Activated CD8-positive, alpha-beta memory T cell treated with anti-CD3 and anti-CD28 coated beads for 36 hours (primary cell): ENCODE measurements around the gene TSNAXIP1. TPM values are rescaled to one million over a fixed set of nuclear protein-coding genes. Genes with fewer than 3 reads are reported as not detected.
"Not testable (repeated sequence)": the region's sequence is repeated elsewhere in the genome, so short reads cannot be mapped to it uniquely, and the experiment has no call there.

Experiments
- CTCF ChIA-PET: fragments of 350-600 bp; sonication (Branson Sonifier 250); formaldehyde crosslinking; loops from one replicate; lab custom pipeline; 2021; ENCODE audit warnings: antibody characterized with exemption; lab: Charles Lee
- POLR2A ChIA-PET: fragments of 350-600 bp; sonication (Branson Sonifier 250); formaldehyde crosslinking; loops from one replicate; lab custom pipeline; 2021; ENCODE audit warnings: antibody characterized with exemption; lab: Charles Lee
- total RNA-seq, 2 experiments: library from RNA; stranded (reverse); gene quantifications; one replicate each; pipeline ENCODE4 v1.2.3, GENCODE V29; 2021

Gene TSNAXIP1
- total RNA-seq, 2 experiments from 2014 or later = 0.84 to 1.7 TPM

DNA sequence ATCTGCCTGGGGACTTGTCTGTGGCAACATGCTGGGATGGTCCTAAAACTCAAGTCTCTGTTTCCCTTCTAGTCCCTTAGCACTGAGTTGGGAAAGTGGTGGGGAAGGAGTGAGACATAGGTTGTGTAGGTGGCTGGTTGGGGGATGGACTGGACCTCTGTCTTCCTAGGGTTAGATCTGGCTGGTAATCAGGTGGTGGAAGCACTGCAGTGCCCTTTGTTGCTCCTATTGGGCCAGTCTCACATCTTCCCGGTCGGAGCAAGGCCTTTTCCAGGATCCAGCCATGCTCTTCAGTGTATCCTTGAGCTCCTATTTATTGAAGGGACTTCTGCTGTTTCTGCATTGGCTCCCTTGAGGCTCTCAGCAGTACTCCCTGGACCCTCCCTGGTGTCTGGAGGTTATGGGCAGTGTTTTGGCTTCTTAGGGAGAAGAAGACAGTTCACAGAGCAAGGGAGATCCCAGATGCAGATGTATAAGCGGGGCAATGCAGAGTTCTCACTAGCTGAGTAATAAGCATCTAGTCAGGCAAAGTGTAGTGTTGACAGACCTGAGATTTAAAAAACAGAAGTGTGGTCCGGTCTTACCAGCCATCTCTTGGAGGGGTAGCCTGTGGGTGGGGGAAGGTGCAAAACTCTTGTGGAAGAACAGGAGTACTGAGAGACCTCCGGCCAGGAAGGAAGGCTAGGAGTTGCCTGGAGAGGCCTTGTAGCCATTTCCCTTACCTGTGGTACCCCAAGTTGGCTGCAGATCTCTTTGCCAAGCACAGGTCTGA is 38.8 kb downstream of the TSNAXIP1 start:
- CTCF ChIA-PET = interaction anchor here (1.2 to 2.8 kb wide), 5 partner anchors 12 to 39 kb away, joined by 4 to 10 read pairs (median 5); partner anchors contain the start of genes RANBP10 and TSNAXIP1
- POLR2A ChIA-PET = interaction anchor here (1.0 to 1.8 kb wide), 3 partner anchors 10 to 91 kb away, joined by 5 to 8 read pairs (median 6); partner anchors contain the start of gene PSMB10

DNA sequence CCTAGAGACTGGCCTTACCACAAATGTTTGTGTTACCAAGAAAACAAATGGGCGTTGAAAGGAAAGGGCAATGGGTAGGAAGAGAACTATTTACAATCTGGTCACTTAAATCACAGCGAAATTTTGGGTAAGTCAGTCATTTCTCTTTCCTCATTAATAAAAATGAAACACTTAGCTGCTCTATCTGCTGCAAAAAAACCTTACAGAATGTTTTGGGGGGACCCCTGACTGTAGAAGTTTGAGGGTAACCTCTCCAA is 39.3 kb downstream of the TSNAXIP1 start:
- POLR2A ChIA-PET = interaction anchor here (1.6 to 1.8 kb wide), 2 partner anchors 13 to 90 kb away, joined by 6 to 8 read pairs; partner anchors contain the start of gene PSMB10
- CTCF ChIA-PET = interaction anchor here (1.2 to 2.8 kb wide), 3 partner anchors 12 to 37 kb away, joined by 4 to 8 read pairs (median 5); no protein-coding TSS in a partner anchor

DNA sequence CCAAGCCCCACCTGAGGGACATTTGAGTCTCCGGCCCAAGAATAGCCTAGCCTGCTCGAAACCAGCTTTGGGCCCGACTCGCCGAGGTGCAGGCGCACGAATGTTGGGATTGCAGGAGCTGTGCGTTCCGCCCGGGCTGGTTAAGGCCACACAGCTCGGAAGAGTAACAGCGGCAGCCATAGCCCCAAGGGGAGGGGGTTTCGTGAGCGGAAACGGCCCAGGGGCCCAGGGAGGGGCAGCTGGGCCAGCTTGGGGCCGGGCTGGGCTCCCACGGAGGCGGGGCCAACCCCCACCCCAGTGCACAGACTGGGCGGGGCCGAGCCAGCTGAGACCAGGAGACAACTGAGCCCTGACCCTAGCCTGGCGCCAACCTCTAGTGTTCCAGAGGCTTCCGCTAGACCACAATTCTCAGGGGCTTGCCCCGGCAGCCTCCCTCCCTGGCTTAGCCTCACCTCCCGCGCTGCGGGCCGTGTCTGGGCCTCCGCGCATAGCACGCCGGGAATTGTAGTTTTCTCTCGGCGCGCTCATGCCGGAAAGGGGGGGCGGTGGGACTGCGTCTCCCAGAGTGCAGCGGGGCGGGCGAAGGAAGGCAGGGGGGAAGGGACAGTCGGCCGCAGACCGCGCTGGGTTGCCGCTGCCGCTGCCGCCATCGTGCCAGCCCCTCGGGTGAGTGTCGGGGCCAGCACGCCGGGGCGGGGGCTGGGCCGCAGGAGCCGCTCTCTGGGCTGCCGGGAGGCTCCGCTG is 39.8 kb downstream of the TSNAXIP1 start, which contains the start of gene NUTF2:
Gene NUTF2, plus strand, starts transcription at position 614 of the 744 bp plus-strand sequence. CDS start 18,198 bp downstream, outside the sequence.
- POLR2A ChIA-PET = interaction anchor here (1.6 to 1.8 kb wide), 2 partner anchors 13 to 90 kb away, joined by 6 to 8 read pairs; partner anchors contain the start of gene PSMB10
- CTCF ChIA-PET = interaction anchor here (1.2 to 2.8 kb wide), 3 partner anchors 13 to 36 kb away, joined by 3 to 8 read pairs (median 5); no protein-coding TSS in a partner anchor

DNA sequence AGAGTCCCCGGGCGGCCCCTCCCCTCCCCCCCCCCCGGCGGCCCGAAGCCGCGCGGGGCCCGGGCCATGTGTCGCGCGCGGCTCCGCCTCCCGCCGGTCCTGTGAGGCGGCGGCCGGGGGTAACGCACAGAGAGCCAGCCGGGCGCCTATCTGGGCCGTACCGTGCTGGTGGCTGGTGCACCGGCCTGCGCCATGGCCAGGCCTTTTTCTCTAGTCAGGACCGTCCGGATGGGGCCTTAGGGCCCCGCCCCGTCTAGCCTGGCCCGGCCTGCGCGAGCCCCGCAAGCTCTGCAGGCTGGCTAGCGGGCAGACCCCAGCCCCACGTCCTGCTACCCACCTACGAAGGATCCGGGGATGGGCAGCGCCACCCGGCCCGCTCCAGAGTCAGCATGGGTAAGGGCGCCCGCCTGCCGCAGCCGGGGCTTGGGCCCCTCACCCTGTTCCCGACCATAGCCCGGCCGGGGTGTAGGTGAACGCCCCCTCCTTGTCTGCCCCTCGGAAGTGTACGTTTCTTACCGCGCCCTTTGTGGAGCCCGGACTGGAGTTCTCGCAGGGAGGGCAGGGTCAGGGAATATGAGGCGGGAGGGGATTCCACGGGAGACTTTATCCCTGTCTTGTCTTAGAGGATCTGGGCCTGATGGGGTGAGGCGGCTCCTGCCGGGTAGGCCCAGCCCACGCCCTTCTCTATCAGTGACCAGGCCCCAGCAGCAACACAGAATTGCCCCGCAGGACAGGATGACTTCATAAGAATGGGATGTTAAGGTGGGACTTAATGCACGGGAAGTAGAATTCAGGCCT is 40.6 kb downstream of the TSNAXIP1 start, which contains the start of gene CENPT:
Gene CENPT, minus strand, starts transcription at position 630 of the 798 bp plus-strand sequence. CDS start 13,834 bp downstream, outside the sequence.
- ChIA-PET CTCF (interaction anchor here (0.9 to 2.8 kb wide), 5 partner anchors 14 to 119 kb away, joined by 3 to 8 read pairs (median 4); partner anchors contain the start of genes RANBP10 and TSNAXIP1), POLR2A (interaction anchor here (1.6 to 1.8 kb wide), 2 partner anchors 14 to 89 kb away, joined by 6 to 8 read pairs; partner anchors contain the start of gene PSMB10)

DNA sequence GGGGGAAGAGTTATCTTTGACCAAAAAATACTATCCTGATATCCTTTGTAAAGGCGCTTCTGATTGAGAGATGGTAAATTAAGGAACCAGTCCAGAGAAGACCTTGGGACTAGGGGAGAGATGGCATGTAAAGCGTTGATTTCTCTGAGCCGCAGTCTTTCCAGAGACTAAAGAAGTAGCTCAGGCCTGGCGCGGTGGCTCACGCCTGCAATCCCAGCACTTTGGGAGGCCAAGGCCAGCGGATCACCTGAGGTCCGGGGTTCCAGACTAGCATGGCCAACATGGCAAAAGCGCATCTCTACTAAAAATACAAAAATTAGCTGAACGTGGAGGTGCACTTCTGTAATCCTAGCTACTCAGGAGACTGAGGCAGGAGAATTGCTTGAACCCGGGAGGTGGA is 41.4 kb downstream of the TSNAXIP1 start:
- POLR2A ChIA-PET = no interaction called here
- CTCF ChIA-PET = interaction anchor here (0.9 to 1.3 kb wide), 3 partner anchors 25 to 118 kb away, joined by 3 to 4 read pairs (median 3); partner anchors contain the start of genes EDC4, RANBP10 and TSNAXIP1

DNA sequence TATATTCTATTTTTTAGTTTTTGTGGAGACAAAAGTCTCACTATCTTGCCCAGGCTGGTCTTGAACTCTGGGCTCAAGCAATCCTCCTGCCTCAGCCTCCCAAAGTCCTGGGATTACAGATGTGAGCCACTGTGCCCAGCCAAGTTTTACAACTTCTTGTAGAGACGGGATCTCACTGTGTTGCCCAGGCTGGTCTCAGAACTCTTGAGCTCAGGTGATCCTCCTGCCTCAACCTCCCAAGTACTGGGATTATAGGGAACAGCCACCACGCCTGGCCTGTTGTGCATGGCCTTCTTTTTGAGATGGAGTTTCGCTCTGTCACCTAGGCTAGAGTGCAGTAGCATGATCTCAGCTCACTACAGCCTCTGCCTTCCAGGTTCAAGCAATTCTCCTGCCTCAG is 47.0 kb downstream of the TSNAXIP1 start:
- POLR2A ChIA-PET = no interaction called here
- CTCF ChIA-PET = no interaction called here

DNA sequence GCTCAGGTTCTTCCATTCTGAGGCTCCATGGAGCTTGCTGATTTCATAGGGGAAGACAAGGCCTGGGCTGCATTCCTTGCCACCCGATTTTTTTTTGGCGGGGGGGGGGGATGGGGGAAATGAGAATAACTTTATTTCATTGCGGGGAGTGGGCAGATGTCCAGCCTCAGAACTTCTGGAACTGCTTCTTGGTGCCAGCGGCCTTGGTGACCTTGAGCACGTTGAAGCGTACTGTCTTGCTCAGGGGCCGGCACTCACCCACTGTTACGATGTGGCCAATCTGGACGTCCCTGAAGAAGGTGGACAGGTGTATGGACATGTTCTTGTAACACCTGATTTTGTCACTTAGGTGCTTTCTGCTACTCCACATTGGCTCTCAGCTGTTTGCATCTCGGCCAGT is 49.1 kb downstream of the TSNAXIP1 start:
- CTCF ChIA-PET = interaction anchor here (1.6 kb wide), 1 partner anchor 39 kb away, joined by 5 read pairs; no protein-coding TSS in a partner anchor
- POLR2A ChIA-PET = interaction anchor here (1.0 kb wide), 1 partner anchor 11 kb away, joined by 5 read pairs; no protein-coding TSS in a partner anchor

DNA sequence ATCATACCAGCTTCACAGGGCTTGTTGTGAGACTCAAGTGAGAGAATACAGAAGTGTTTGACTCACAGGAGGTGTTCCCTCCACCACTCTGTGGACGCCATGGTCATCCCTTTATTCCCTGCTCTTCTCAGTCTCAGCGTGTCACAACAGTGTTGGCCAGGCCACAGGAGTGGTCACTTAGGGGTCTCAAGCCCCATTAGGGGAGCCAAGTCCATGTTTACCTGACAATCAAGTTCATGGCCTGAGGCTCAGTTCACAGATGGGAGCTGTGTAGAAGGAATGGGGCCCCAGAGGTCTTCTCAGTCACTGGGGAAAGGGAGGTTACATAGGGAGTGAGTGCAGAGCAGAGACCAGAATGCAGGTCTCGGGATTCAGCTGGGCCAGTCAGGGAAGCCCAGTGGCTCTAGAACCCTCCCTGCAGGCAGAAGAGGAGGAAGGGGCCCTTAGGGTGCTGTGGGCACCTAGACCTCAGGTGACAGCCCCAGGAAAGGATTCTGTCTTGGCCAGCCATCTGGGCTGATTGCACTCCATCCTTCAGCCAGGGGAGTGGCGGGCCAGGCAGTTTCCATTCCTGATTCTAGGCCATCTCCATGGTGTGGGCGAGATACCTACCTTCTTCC is 50.3 kb downstream of the TSNAXIP1 start:
- CTCF ChIA-PET = interaction anchor here (0.9 kb wide), 1 partner anchor 42 kb away, joined by 4 read pairs; no protein-coding TSS in a partner anchor
- POLR2A ChIA-PET = no interaction called here

DNA sequence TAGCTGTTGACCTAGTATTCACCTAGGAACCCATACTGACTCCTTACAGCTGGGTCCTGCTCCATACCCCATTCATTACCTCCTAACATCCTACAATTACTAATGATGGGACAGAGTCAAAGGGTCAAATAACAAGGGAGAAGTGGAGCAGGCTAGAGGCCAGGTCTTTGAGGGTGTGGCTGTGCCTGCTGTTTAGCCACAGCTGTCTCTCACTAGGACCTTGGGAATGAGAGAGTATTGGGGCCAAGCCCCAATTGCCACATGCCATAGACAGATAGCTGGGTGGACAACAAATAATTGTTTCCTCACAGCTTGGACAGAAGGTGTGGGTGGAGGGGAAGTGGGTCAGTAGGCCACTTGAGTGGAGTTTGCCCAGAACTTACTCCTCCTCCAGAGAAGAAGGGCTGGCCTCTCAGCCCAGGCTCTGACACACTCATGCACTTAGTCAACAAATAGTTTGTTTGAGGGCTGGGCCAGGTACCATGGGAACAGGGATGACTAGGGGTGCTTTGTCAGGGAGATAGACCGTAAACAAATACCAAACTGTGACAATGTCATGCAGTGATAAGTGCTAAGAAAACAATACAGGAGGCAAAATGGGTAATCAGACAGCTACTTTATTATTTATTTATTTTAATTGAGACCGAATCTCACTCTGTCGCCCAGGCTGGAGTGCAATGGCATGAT is 51.0 kb downstream of the TSNAXIP1 start:
- ChIA-PET CTCF (interaction anchor here (0.9 to 1.1 kb wide), 2 partner anchors 26 to 43 kb away, joined by 4 read pairs; no protein-coding TSS in a partner anchor), POLR2A (no interaction called here)

DNA sequence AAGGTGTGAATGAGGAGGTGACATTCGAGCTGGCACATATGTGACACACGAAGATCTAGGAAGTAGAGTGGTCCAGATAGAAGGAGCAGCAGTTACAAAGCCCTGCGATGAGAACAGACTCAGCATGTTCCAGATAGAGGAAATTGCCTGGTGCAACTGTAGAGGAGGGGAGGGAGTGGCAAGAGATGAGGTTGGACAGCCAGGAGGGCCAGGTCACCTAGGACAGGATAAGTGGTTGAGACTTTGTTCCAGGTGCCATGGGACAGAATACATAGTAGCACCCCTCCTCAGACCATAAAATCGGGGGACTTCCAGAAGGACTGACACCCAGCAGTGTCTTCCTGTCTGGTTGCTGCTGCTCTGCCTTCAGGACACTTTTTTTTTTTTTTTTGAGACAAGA is 51.8 kb downstream of the TSNAXIP1 start:
- POLR2A ChIA-PET = no interaction called here

DNA sequence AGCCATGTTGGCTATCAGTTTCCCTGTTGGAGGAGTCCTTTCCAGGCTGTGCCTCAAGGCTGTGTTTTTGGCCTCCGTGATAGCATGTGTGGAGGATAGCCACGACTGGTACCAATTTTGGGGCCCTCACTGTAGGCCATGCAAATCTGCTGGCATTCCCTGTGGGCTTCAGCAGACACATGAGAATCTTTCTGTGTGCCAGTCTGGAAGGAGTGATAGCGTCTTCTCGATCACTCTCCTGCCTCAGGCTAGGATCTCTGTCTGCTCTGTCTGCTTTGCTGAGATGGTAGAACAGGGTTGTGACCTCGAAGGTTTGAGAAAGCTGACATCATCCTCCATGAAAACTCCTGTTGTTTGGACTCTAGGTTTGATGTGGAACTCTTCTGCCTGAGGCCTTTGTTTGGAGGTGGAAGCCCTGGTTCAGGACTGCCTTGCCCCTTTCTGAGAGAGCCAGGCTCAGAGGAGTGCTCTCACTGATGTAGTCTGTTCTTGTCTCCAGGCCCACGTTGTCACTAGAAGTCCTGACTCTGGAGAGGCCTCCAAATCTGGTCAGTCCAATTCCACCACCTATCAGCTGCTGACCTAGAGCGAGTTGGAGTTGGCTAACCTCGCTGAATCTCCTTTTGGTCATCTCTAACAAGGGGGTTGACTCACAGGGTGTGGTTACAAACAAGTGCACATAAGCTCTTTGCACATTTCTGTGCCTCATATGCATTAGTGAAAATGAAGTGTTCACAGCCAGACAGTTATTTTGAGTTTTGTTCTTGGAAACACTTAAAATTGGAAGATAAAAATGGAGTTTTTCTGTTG is 54.1 kb downstream of the TSNAXIP1 start:
- ChIA-PET POLR2A (no interaction called here), CTCF (no interaction called here)

More for the DNA sequence above, 51.8 kb downstream of the TSNAXIP1 start:
- CTCF ChIA-PET = interaction anchor here (0.7 to 1.1 kb wide), 3 partner anchors 25 to 265 kb away, joined by 3 to 4 read pairs (median 4); no protein-coding TSS in a partner anchor

DNA sequence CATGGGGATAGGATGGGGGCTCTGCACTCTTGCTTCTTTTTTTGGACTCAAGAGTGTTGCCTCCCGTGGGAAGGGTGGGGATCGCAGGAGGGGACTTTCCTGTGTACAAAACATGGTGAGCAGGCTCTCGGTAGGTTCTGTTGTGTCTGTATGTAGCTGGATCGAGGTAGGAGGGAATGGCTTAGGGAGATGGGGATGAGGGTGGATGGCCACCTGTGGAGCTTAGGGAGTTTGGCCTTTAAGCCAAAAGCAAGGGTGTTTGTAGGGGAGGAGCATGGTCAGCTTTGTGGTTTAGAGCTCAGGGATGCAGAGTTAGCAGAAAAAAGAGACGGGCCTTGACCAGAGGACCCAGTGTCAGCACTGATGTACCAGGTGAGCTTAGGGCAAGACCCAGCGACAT is 55.2 kb downstream of the TSNAXIP1 start:
- POLR2A ChIA-PET = interaction anchor here (0.6 kb wide), 1 partner anchor 11 kb away, joined by 3 read pairs; no protein-coding TSS in a partner anchor

DNA sequence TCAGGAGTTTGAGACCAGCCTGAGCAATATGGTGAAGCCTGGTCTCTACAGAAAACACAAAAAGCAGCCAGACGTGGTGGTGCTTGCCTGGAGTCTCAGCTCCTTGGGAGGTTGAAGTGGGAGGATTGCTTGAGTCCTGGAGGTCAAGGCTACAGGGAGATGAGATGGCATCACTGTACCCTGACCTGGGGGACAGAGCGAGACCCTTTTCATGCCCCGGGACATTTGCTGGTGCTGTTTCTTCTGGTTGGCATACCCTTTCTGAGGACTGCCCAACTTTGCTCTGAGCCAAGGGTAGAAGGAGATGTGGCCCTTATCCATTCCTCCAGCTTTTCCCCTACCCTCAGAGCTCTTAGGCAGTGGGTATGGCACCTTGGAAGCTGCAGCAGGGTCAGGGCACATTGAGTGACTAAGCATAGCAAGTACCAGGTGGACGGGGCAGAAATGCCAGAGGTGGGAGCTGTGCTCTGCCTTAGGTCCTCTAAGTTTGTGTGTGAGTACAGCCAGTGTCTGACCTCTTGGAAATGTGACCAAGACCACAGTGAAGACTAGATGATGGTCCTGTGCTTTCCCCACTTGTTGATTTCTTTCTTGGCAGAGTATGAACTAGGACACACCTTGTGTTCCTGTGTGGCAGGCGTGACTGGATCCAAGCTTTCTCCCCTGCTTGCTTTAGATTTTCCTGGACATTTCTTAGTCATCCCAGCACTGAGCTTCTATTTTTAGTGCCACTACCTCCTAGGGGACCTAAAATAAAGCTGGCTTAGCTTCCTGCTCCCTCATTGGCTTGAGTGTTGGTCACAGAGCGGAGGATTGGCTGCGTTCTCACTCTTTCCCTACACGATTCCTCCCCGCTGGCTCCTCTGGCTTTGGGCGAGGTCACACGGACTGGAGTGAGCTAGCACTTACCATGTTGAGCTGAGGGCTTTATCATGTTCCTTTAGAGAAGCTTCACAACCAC is 56.2 kb downstream of the TSNAXIP1 start:
- ChIA-PET CTCF (interaction anchor here (1.0 to 1.2 kb wide), 2 partner anchors 46 to 66 kb away, joined by 4 read pairs; no protein-coding TSS in a partner anchor), POLR2A (no interaction called here)

More for the DNA sequence above, 55.2 kb downstream of the TSNAXIP1 start:
- CTCF ChIA-PET = interaction anchor here (0.8 to 1.0 kb wide), 3 partner anchors 11 to 67 kb away, joined by 3 to 4 read pairs (median 3); no protein-coding TSS in a partner anchor

DNA sequence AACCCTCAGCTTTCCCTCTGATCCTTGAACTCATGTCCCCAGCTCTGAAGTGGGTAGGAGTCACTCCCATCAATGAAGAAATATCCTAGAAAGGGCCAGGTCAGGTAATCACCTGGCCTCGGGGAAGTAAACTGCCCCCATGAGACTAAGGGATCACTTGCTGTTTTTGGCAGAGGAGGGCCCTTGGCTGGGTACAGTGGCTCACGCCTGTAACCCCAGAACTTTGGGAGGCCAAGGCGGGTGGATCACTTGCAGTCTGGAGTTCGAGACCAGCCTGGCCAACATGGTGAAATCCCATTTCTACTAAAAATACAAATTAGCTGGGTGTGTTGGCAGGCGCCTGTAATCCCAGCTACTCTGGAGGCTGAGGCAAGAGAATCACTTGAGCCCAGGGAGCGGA is 57.4 kb downstream of the TSNAXIP1 start:
- POLR2A ChIA-PET = not testable (repeated sequence)
- CTCF ChIA-PET = interaction anchor here (0.7 kb wide), 1 partner anchor 342 kb away, joined by 5 read pairs; no protein-coding TSS in a partner anchor

DNA sequence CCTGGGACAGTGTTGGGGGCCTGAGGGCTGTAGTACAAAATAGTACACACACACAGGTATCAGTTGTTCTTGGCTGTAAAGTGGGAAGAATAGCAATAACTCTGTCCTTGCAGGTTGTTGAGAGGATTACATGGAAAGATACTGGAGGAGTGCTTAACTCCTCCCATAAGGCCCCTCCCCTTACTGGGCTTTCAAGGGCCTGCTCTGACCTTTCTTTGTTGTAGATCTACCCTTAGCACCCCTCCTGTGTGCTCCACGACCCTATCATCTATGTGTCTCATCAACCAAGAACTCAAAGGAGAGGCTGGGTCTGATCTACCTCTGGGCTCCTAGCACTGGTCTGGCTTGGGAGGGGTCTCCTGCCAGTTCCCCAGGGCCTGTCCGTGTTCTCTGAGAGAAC is 57.9 kb downstream of the TSNAXIP1 start:
- POLR2A ChIA-PET = no interaction called here
- CTCF ChIA-PET = interaction anchor here (0.7 to 1.0 kb wide), 3 partner anchors 48 to 341 kb away, joined by 3 to 5 read pairs (median 5); no protein-coding TSS in a partner anchor
